Heart left ventricle (tissue), 13 donors: ENCODE data around the gene PCLAF.

Source experiments
- POLR2A ChIP-seq, 2 donors: fragments of 450-650 bp; IDR thresholded peaks; one replicate each; pipeline ENCODE4 v1.6.1; 2017; ENCODE audit warnings: antibody characterized with exemption in 2 of 2, mild to moderate bottlenecking in 2 of 2, moderate library complexity in 2 of 2
- TF ChIP-seq, protein P1 (sequence below), 12 donors: fragments of 200-600 bp; sonication (generic) in 4 of 12; IDR thresholded peaks; one replicate each; pipeline versions ENCODE4 v1.5.0 to v1.8.0; 2018 to 2022; ENCODE audit warnings: antibody characterized with exemption in 12 of 12, mild to moderate bottlenecking in 5 of 12
- donor health status: ischemic (EF 13 %, LVEDD 7.1; RV severe dilation, severe dysfunction).
- donor health status: DM: no; HTN: yes; CAD: no.
- donor health status: DM: no; HTN: no; CAD: no.
- donor health status: ischemic (EF 25% LVEDD 6.9; RV normal size, moderate dysfunction).
- donor health status: ischemic (EF 25% LVEDD 5.7; RV mildly dilated, moderate dysfunction).
- donor health status: ischemic (EF 35%, LVEDD 5.7; RV mildly dilated, moderate dysfunction).
- donor health status: nonischemic (EF 11% LVEDD 7.7; RV severe dilation, severe dysfunction).
- donor health status: DM: yes; HTN: yes; CAD: no.
- donor health status: PGD.
- donor health status: ischemic (EF 29% LVEDD 5.4; RV normal size, mild dysfunction).
- donor health status: nonischemic (EF 23%, LVEDD 6.1; RV moderate dilation, normal function).

DNA sequence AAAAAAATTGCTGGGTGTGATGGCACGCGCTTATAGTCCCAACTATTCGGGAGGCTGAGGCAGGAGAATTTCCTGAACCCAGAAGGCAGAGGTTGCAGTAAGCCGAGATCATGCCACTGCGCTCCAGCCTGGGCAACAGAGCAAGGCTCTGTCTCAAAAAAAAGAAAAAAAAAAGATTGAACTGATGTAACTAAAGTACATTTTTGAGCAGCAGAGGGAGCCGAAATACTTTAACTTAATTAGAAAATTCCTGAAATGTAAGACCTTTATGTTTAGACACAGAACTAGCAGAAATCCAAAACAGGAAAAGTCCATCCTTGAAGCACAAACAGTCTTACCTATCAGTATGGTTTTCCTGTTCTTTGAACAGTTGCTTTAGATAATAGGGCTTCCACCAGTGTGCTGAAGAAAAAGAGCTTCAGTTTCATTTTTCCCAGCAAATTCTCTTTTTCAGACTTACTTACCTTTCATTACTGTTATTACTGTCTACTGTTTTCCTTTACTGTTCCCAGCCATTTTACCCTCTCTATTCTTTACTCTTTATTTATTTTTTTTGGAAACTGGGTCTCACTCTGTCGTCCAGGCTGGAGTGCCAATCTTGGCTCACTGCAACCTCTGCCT, 45.7 kb upstream of the PCLAF start:
- TF ChIP-seq, protein P1, sequence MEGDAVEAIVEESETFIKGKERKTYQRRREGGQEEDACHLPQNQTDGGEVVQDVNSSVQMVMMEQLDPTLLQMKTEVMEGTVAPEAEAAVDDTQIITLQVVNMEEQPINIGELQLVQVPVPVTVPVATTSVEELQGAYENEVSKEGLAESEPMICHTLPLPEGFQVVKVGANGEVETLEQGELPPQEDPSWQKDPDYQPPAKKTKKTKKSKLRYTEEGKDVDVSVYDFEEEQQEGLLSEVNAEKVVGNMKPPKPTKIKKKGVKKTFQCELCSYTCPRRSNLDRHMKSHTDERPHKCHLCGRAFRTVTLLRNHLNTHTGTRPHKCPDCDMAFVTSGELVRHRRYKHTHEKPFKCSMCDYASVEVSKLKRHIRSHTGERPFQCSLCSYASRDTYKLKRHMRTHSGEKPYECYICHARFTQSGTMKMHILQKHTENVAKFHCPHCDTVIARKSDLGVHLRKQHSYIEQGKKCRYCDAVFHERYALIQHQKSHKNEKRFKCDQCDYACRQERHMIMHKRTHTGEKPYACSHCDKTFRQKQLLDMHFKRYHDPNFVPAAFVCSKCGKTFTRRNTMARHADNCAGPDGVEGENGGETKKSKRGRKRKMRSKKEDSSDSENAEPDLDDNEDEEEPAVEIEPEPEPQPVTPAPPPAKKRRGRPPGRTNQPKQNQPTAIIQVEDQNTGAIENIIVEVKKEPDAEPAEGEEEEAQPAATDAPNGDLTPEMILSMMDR (IDR thresholded peaks at IDR 0.05), result peak in 7 of 12 donors; percentile 22 to 41 (median 29)
- no peak for TF ChIP-seq POLR2A (IDR thresholded peaks at IDR 0.05)
